ENCODE measurements around the gene AMPD2. TPM values are rescaled to one million over a fixed set of nuclear protein-coding genes. Genes with fewer than 3 reads are reported as not detected.
A peak's percentile ranks its signal among the peaks of the same experiment; 100 is the strongest.

Gene AMPD2
- total RNA-seq, 1 donor from 2014 or later = 22.9 TPM

GRCh38 chr1:109636201-109636952 lies 16.7 kb downstream of the AMPD2 start:
- no peak overlapping the region for H2AFZ ChIP-seq (replicated peaks)

GRCh38 chr1:109637446-109637845 lies 17.8 kb downstream of the AMPD2 start:
- TF ChIP-seq EZH2phosphoT487 (IDR thresholded peaks at IDR 0.05) = no peak
- TF ChIP-seq EZH2 (IDR thresholded peaks at IDR 0.05) = no peak
- TF ChIP-seq CTCF (IDR thresholded peaks at IDR 0.05) = no peak
- peaks cover 2% of the 10 kb centered on the region for H3K27me3 Mint-ChIP-seq (ENCODE audit: insufficient read depth, low read depth)
- no peak overlapping the region for H3K4me3 Mint-ChIP-seq
- no peak for DNase-seq (ENCODE audit: low spot score)
- Histone ChIP-seq H3K9ac (no peak overlapping the region), H3K4me2 (no peak overlapping the region), H3K36me3 (no peaks in the 10 kb centered on the region), H3K27ac (no peak overlapping the region), H3K27me3 (no peaks in the 10 kb centered on the region), H3K9me3 (ENCODE audit: low read depth) (no peaks in the 10 kb centered on the region), H2AFZ (replicated peaks) (no peak overlapping the region), H3K4me1 (peaks cover 25% of the 10 kb centered on the region), H3K79me2 (ENCODE audit: low read depth) (no peaks in the 10 kb centered on the region), H4K20me1 (ENCODE audit: low read depth) (no peaks in the 10 kb centered on the region), H3F3A (ENCODE audit: low read depth) (peaks cover 8% of the 10 kb centered on the region), H3K4me3 (no peak overlapping the region)
- H3K9me3 Mint-ChIP-seq = no peaks in the 10 kb centered on the region
- no peaks in the 10 kb centered on the region for H3K36me3 Mint-ChIP-seq
- H3K27ac Mint-ChIP-seq = no peak overlapping the region
- H3K4me1 Mint-ChIP-seq = peaks cover 31% of the 10 kb centered on the region

More at GRCh38 chr1:109636201-109636952, 16.7 kb downstream of the AMPD2 start:
- peaks cover 2% of the 10 kb centered on the region for H3K27me3 Mint-ChIP-seq (ENCODE audit: insufficient read depth, low read depth)
- Histone ChIP-seq H3K79me2 (ENCODE audit: low read depth) (no peaks in the 10 kb centered on the region), H3K36me3 (no peaks in the 10 kb centered on the region), H3K27ac (no peak overlapping the region), H3K27me3 (no peaks in the 10 kb centered on the region), H4K20me1 (ENCODE audit: low read depth) (no peaks in the 10 kb centered on the region), H3K4me2 (peak overlapping the region; percentile 13), H3K9me3 (ENCODE audit: low read depth) (no peaks in the 10 kb centered on the region), H3K4me3 (no peak overlapping the region), H3K9ac (no peak overlapping the region), H3F3A (ENCODE audit: low read depth) (peaks cover 9% of the 10 kb centered on the region), H3K4me1 (peaks cover 30% of the 10 kb centered on the region)
- H3K4me1 Mint-ChIP-seq = peaks cover 34% of the 10 kb centered on the region
- H3K27ac Mint-ChIP-seq = peak overlapping the region; percentile 67
- no peak for DNase-seq (ENCODE audit: low spot score)
- no peak overlapping the region for H3K4me3 Mint-ChIP-seq
- no peaks in the 10 kb centered on the region for H3K9me3 Mint-ChIP-seq
- H3K36me3 Mint-ChIP-seq = peaks cover 2% of the 10 kb centered on the region
- TF ChIP-seq EZH2phosphoT487 (IDR thresholded peaks at IDR 0.05) (no peak), EZH2 (IDR thresholded peaks at IDR 0.05) (no peak), CTCF (IDR thresholded peaks at IDR 0.05) (no peak)

GRCh38 chr1:109639063-109639840 lies 19.6 kb downstream of the AMPD2 start:
- no peak overlapping the region for H3K4me3 Mint-ChIP-seq
- H3K4me1 Mint-ChIP-seq = peaks cover 33% of the 10 kb centered on the region
- Histone ChIP-seq H3K27ac (no peak overlapping the region), H3K27me3 (peaks cover 8% of the 10 kb centered on the region), H3K36me3 (no peaks in the 10 kb centered on the region), H3K4me3 (no peak overlapping the region), H3K79me2 (ENCODE audit: low read depth) (no peaks in the 10 kb centered on the region), H3F3A (ENCODE audit: low read depth) (no peaks in the 10 kb centered on the region), H3K9ac (no peak overlapping the region), H2AFZ (replicated peaks) (peak overlapping the region; percentile 6), H4K20me1 (ENCODE audit: low read depth) (no peaks in the 10 kb centered on the region), H3K4me2 (no peak overlapping the region), H3K9me3 (ENCODE audit: low read depth) (no peaks in the 10 kb centered on the region), H3K4me1 (peaks cover 17% of the 10 kb centered on the region)
- peak; percentile 45 for DNase-seq (ENCODE audit: low spot score)
- H3K9me3 Mint-ChIP-seq = peaks cover 2% of the 10 kb centered on the region
- no peaks in the 10 kb centered on the region for H3K36me3 Mint-ChIP-seq
- peaks cover 9% of the 10 kb centered on the region for H3K27me3 Mint-ChIP-seq (ENCODE audit: insufficient read depth, low read depth)
- TF ChIP-seq CTCF (IDR thresholded peaks at IDR 0.05) = no peak
- TF ChIP-seq EZH2 (IDR thresholded peaks at IDR 0.05) = no peak
- no peak for TF ChIP-seq EZH2phosphoT487 (IDR thresholded peaks at IDR 0.05)
- H3K27ac Mint-ChIP-seq = peak overlapping the region; percentile 46

Data from neural progenitor cell (in vitro differentiated cells).